SK-N-MC (cell line): Measurements from ENCODE around the gene TRIM60.
"Not testable (repeated sequence)": the region's sequence is repeated elsewhere in the genome, so short reads cannot be mapped to it uniquely, and the experiment has no call there.

Experiments used
- EZH2 ChIP-seq: fragments of 200-600 bp; sonication (generic); IDR thresholded peaks from one replicate; pipeline ENCODE4 v1.6.1; 2017; ENCODE audit warnings: antibody characterized with exemption
- FOXP2 ChIP-seq: optimal IDR thresholded peaks from 2 replicates; pipeline ENCODE3; 2011; ENCODE audit warnings: mild to moderate bottlenecking, moderate library complexity; ENCODE audit not compliant: insufficient read depth; ENCODE audit errors: extremely low read length, control extremely low read depth
- POLR2AphosphoS5 ChIP-seq: IDR thresholded peaks from 2 replicates; pipeline ENCODE4 v1.6.1; 2012; ENCODE audit warnings: mild to moderate bottlenecking, low read depth, low read length, borderline replicate concordance

DNA sequence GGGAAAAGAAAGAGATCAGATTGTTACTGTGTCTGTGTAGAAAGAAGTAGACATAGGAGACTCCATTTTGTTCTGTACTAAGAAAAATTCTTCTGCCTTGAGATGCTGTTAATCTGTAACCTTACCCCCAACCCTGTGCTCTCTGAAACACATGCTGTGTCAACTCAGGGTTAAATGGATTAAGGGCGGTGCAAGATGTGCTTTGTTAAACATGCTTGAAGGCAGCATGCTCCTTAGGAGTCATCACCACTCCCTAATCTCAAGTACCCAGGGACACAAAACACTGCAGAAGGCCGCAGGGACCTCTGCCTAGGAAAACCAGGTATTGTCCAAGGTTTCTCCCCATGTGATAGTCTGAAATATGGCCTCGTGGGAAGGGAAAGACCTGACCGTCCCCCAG lies 29.8 kb upstream of the TRIM60 start:
- TF ChIP-seq EZH2, POLR2AphosphoS5, FOXP2: not testable (repeated sequence)
